Stimulated activated effector memory CD8-positive, alpha-beta T cell treated with anti-CD3 and anti-CD28 coated beads, Interleukin-12 subunit alpha, Interleukin-12 subunit beta, amount 100 ng/mL, for 72 hours (primary cell): ENCODE data around the gene SDSL.

Experiments used
- ATAC-seq: fragments of 150-1000 bp; cut with Tn5 transposase; 2 replicates; pipeline ENCODE4 v1.10.0; 2021
- DNase-seq, 2 donors: peaks; one replicate each; pipeline ENCODE4 v3.0.0; 2021 to 2022; ENCODE audit warnings: low spot score in 2 of 2
- H3K27ac Mint-ChIP-seq: one replicate; pipeline ENCODE4 v1.8.0; 2022; ENCODE audit warnings: mild to moderate bottlenecking, mixed read lengths
- H3K36me3 Mint-ChIP-seq: one replicate; pipeline ENCODE4 v1.8.0; 2022; ENCODE audit warnings: mild to moderate bottlenecking, mixed read lengths
- H3K4me1 Mint-ChIP-seq: one replicate; pipeline ENCODE4 v1.8.0; 2022; ENCODE audit warnings: mixed read lengths
- H3K4me3 Mint-ChIP-seq: one replicate; pipeline ENCODE4 v1.8.0; 2022; ENCODE audit warnings: mild to moderate bottlenecking, mixed read lengths
- H3K9me3 Mint-ChIP-seq: one replicate; pipeline ENCODE4 v1.8.0; 2022; ENCODE audit warnings: mixed read lengths

Gene SDSL

DNA sequence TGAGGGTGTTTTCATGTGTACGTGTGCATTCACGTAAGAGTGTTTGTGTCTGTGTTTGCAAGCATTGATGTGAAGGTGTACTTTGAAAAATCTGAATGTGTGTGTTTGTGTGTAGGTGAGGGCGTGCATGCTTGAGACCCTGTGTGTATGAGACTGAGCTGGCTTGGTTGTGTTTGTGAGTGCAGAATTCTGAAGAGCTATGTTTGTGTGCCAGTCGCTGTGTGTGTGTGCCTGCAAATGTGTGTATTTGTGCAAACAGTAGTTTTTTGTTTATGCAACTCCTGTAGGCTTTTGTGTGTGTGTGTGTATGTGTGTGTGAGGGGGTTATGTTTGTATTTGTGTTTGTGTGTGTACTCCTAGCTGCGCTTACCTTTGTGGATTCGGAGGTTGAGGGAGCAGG is 51.2 kb downstream of the SDSL start:
- ATAC-seq = no peak
- Mint-ChIP-seq H3K27ac (no peak overlapping the region), H3K9me3 (no peaks in the 10 kb centered on the region), H3K36me3 (no peaks in the 10 kb centered on the region), H3K4me1 (peaks cover 9% of the 10 kb centered on the region), H3K4me3 (no peak overlapping the region)
- DNase-seq = no peak

DNA sequence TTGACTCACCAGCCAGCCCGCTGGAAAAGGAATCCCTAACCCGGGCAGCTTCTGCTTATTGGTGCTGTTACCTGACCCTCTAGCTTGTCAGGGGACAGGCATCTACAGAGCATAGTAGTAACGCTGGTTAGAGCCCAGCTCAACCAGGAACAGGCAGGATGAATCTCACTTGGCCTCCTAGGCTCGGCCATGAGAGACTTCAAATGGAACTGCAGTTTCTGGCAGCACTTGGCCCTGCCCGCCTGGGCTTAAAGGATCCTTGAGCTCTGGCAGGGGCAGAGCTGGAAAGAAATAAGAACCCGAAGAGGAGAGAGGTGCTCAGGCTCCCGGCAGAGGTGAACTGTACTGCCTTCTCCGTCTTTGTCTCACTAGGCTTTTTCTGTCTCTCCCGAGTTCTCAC is 51.8 kb downstream of the SDSL start:
- ATAC-seq (no peak), DNase-seq (no peak)
- no peak overlapping the region for H3K27ac Mint-ChIP-seq
- peak overlapping the region; percentile 24 for H3K4me3 Mint-ChIP-seq
- H3K36me3 Mint-ChIP-seq = no peaks in the 10 kb centered on the region
- H3K4me1 Mint-ChIP-seq = peaks cover 9% of the 10 kb centered on the region
- no peaks in the 10 kb centered on the region for H3K9me3 Mint-ChIP-seq

DNA sequence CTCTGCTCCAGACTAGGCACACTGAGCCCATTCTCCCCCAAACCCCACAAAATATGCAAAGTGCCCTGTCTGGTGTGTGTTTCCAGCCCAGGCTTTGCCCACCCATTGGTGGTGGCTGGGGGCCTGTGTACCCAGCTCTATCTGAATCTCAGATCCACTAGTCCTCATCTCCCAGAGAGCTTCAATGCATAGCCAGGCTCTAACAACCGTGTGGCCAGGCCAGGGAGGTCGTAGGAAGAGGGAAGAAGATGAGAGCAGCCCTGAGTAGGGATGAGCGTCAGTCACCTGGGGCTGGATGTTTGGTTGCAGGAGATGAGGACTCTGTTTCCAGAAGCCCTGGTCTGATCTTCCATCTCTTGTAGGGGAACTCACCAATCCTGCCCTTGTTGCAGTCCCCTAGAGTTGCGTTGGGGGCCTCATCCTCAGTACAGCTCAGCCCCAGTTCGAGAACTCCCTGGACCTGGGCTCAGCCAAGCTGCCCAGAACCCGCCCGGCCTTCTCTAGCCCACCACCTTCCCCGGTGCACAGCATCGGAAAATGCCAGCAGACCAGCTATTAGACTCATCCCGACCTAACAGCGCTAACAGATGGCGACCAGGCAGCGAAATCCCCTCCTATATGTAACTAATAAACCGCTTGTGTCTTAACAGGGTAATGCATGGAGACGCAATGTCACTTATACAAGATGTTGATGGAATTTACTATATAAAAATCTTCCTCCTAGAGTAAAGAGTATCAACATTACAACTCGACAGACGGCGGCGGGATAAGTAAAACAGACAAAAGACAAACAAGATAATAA is 52.7 kb downstream of the SDSL start:
- no peak for DNase-seq
- Mint-ChIP-seq H3K9me3 (no peaks in the 10 kb centered on the region), H3K4me3 (peak overlapping the region; percentile 24), H3K36me3 (no peaks in the 10 kb centered on the region), H3K27ac (no peak overlapping the region), H3K4me1 (peaks cover 9% of the 10 kb centered on the region)
- no peak for ATAC-seq

DNA sequence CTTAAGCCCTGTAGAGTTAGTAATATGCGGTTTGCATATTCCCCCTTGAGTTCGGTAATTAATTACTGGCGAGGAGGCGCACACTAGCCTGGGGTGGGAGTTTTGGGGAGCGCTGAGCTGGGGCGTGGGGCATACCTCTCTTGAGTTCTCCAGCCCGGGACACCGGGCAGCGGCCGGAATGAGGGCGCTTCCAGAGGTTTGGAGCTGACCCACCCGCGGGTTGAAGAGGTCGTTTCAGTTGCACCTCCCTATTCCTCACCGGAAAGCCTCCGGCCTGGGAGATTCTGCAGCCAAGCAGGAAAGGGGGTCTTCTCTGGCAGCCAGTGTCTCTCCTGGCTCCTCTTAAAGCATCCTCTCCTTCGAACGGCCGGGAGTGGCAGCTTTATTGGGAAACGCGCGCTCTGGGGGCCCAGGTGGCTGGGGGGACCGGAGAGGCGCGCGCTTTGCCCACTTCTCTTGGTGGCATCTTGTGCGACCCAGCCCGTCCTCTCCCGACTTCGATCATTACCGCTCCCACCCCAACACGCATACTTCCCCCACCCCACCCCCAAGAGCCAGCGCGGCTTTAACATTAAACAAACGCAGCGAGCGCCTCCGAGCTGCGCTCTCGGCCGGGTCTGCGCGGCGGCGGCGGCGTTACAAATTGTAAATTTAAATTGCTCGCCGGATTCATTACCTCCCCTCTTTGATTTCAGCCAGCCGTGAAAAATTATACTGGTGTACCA is 53.4 kb downstream of the SDSL start:
- peaks cover 9% of the 10 kb centered on the region for H3K4me1 Mint-ChIP-seq
- no peaks in the 10 kb centered on the region for H3K9me3 Mint-ChIP-seq
- ATAC-seq (no peak), DNase-seq (no peak)
- no peak overlapping the region for H3K4me3 Mint-ChIP-seq
- H3K27ac Mint-ChIP-seq = no peak overlapping the region
- H3K36me3 Mint-ChIP-seq = no peaks in the 10 kb centered on the region

DNA sequence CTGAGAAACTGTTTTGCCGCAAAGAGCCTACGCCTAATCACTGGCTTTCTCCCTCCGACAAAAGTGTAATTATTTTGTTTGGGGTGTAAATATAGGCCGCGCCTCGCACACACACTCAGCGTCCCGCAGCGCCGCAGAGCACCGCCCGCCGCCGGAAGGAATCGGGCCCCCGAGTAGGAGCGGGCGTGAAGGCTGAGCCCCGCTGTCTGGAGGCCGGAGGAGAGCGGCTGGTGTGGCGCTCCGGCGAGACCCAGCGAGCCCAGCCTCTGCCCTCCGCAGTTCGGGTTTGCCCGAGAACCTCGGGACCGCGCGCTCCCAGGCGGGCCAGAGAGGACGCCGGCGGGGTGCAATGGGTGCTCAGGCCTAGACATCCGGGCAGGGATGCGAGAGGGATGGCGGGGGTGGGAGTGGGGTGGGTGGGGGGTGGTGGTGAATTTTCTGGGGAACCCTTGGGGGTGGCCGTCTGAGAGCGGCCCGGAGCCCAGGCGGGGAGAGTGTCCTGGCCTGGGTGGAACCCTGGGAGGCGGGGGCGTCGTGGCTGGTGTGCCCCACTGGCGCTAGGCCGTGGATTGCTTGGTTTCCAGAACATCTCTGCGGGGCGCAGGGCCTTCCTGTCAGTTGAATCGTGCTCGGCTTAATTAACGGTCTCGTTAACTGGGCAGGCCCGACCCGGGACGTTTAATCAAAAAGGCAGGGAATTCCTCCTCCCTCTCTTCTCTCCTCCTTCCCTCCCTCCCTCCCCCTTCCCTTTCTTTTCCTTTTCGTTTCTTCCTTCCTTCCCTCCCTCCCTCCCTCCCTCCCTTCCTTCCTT is 54.2 kb downstream of the SDSL start:
- no peaks in the 10 kb centered on the region for H3K36me3 Mint-ChIP-seq
- H3K27ac Mint-ChIP-seq = no peak overlapping the region
- H3K9me3 Mint-ChIP-seq = no peaks in the 10 kb centered on the region
- no peak overlapping the region for H3K4me3 Mint-ChIP-seq
- ATAC-seq (no peak), DNase-seq (no peak)
- peaks cover 9% of the 10 kb centered on the region for H3K4me1 Mint-ChIP-seq

DNA sequence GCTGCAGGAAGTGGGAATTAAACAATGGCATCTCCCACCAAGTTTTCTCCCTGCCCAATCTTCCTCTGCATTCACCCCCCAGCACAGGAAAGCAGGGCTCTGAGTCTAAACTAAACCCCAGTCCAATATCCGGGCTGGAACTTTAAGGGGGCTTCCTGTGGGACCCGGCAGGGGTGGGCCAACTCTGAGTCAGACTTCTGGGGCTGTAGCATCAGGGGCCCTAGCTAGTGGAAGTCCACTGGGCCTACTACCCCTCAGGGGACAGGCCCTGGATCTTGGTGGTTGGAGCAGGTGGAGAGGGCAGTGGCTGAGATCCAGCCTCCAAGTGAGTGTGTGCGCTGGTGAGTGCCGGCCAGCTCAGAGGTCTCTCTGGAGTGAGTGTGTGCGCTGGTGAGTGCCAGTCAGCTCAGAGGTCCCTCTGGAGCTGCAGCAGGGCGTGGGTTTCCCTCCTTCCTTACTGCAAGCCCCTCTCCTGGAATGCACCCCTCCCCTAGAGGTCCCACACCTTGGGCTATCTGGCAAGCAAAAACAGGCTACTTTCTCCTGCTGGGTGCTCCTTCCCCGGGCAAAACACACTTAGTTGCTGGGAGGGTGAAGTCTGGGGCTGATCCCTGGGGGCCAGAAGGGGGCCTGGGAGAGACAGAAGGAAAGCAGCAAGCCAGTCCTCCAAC is 55.1 kb downstream of the SDSL start:
- no peak overlapping the region for H3K27ac Mint-ChIP-seq
- no peaks in the 10 kb centered on the region for H3K36me3 Mint-ChIP-seq
- no peaks in the 10 kb centered on the region for H3K9me3 Mint-ChIP-seq
- DNase-seq (no peak), ATAC-seq (no peak)
- peaks cover 9% of the 10 kb centered on the region for H3K4me1 Mint-ChIP-seq
- no peak overlapping the region for H3K4me3 Mint-ChIP-seq

DNA sequence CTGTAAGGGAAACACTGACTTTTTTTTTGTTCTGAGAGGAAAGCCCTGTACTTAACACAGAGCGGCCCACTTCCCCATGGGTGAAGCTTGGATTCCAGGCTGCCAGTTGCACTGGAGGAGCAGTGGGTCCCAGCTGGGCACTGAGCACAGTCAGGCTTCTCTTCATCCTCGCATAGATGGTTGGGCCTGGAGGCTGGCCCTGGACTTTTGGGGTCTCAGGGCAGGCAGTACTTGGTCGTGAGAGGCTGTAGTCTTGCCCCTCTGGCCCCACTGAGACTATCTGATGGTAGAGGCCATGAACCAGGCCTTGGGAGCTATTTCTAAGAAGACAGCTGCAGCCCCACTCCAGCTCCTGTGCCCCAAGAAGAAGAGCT is 55.6 kb downstream of the SDSL start:
- no peaks in the 10 kb centered on the region for H3K9me3 Mint-ChIP-seq
- no peak for ATAC-seq

DNA sequence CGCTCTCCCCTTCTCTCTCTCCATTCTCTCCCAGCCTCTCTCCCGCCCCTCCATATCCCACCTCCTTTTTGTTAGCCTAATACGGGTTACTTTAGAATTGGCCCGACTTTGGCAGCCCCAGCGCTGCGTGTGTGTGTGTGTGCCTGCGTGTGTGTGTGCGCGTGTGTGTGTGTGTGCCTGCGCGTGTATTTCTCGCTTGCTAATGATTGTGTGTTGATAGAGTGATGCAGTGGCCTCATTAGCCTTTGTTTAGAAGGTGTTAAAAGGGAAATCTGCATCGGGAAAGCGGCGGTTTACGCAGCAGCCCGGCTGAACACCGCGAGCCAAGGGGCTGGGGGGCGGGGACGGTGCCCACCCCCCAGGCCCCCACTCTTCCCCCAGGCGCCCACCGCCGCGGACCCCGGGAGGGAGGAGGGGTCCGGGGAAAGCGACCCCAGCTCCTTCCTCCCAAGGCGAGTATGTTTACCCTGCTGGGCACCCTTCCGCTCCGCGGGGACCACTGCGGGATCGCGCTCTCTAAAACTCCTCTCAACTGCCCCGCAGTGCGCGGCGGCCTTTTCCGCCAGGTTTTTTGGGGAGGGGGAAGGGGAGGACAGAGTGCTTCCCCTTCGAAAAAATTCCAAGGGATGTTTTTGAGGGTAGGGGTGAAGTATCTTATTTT is 56.3 kb downstream of the SDSL start:
- Mint-ChIP-seq H3K4me1 (peaks cover 9% of the 10 kb centered on the region), H3K27ac (no peak overlapping the region), H3K9me3 (no peaks in the 10 kb centered on the region), H3K36me3 (no peaks in the 10 kb centered on the region), H3K4me3 (no peak overlapping the region)
- DNase-seq (no peak), ATAC-seq (no peak)

More for the DNA sequence above, 55.6 kb downstream of the SDSL start:
- H3K27ac Mint-ChIP-seq = no peak overlapping the region
- no peak for DNase-seq
- H3K4me3 Mint-ChIP-seq = no peak overlapping the region
- no peaks in the 10 kb centered on the region for H3K36me3 Mint-ChIP-seq
- peaks cover 9% of the 10 kb centered on the region for H3K4me1 Mint-ChIP-seq

DNA sequence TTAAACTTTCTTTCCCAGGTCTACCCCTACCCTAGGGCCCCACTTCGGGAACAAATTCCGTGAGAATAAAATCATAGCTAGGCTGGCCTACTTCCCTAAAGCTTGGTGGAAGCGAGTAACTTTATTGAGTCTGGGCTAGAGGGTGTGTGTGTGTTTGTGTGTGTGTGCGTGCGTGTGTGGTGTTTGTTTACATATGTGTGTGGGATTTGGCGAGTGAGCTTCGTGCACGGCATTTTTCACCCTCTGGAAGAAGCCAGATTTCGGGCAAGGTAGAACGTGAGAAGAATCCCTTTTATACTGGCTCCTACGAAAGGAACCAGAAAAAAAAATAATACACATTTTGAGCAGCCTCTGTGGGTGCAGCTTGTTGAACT is 57.0 kb downstream of the SDSL start:
- H3K4me1 Mint-ChIP-seq = peaks cover 7% of the 10 kb centered on the region
- no peaks in the 10 kb centered on the region for H3K9me3 Mint-ChIP-seq
- ATAC-seq (no peak), DNase-seq (no peak)
- no peaks in the 10 kb centered on the region for H3K36me3 Mint-ChIP-seq
- no peak overlapping the region for H3K4me3 Mint-ChIP-seq
- H3K27ac Mint-ChIP-seq = no peak overlapping the region

DNA sequence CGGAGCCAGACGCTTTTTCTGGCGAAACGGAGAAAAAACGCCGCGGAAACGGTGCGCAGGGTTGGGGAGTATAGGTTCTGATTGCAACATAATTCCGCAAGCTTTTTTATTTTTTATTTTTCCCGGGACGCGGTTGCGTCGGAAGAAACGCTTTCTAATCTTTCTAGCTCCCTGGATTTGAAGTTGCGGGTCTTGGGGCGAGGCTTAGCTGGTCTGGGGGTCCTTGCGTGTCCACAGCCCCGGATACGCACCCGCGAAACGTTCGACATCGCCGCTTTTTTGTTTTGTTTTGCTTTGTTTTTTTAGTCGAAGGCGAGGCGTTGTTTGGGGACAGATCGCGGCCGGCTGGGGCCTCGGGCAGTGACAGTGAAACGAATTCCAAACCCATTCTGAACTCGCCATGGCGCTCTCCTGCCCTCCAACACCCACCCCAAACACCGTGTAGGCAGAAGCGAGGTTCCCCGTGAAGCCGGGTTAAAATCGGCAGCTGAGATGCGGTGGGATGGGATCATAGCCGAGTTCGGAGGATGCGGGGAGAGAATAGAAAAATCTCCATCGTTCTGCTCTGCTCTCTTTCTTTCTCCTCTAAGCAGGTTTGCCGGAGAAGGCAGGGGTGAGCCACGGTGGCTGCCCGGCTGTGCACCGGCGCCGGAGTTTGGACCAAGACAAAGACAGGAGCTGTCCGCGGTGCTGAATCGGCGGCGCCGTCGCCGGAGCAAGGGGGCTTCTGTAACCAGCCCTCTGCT is 57.6 kb downstream of the SDSL start:
- DNase-seq = no peak
- no peak overlapping the region for H3K27ac Mint-ChIP-seq
- peaks cover 1% of the 10 kb centered on the region for H3K4me1 Mint-ChIP-seq
- ATAC-seq = no peak
- no peaks in the 10 kb centered on the region for H3K36me3 Mint-ChIP-seq
- no peak overlapping the region for H3K4me3 Mint-ChIP-seq
- H3K9me3 Mint-ChIP-seq = no peaks in the 10 kb centered on the region

DNA sequence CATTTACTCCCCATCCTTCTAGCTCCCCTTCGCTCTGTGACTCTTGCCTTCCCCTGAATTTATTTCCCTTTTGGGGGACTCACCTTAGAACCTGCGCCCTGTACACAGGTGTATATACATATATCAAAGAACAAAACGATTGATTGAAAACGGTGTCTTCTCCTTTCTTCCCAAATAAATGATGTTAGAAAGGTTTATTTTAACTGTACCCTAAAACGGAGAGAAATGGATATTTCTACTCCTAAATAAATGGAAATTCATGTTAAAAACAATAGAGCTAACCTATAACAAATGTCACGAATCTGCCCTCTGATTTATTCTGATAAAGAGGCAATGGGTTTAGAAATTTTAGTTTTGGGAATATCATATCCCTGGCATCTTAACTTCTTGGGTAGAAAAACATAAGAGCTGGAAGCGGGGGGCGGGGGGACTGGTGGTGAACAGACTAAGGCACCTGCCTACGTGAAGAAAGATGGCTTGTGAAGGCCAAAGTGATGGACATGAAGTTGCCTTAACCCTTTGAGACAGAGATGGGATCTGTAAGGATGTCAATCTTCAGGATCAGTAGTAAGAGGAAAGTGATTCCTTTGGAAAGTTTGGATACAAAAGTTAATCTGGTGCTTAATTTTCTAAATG is 58.3 kb downstream of the SDSL start:
- Mint-ChIP-seq H3K27ac (no peak overlapping the region), H3K9me3 (no peaks in the 10 kb centered on the region), H3K36me3 (no peaks in the 10 kb centered on the region), H3K4me1 (no peaks in the 10 kb centered on the region), H3K4me3 (no peak overlapping the region)
- DNase-seq (no peak), ATAC-seq (no peak)

DNA sequence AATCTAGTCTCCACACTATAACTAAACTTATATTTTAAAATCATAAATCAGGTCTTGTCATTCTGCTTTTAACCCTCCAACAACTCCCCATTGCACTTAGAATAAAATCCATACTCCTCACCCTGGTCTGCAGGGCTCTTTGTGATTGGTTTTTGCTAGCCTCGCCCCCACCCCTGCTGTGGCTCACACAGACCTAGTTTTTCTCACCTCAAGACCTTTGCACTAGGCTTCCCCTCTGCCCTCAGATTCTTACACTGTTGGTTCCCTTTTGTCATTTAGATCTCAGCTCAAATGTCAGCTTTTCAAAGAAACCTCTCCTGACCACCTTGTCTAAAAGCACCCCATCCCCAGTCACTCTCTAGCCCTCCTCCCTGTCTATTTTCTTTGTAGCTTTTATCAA is 60.2 kb downstream of the SDSL start:
- H3K27ac Mint-ChIP-seq = no peak overlapping the region
- DNase-seq (no peak), ATAC-seq (no peak)
- H3K36me3 Mint-ChIP-seq = no peaks in the 10 kb centered on the region
- H3K9me3 Mint-ChIP-seq = no peaks in the 10 kb centered on the region
- H3K4me1 Mint-ChIP-seq = no peaks in the 10 kb centered on the region
- H3K4me3 Mint-ChIP-seq = no peak overlapping the region

DNA sequence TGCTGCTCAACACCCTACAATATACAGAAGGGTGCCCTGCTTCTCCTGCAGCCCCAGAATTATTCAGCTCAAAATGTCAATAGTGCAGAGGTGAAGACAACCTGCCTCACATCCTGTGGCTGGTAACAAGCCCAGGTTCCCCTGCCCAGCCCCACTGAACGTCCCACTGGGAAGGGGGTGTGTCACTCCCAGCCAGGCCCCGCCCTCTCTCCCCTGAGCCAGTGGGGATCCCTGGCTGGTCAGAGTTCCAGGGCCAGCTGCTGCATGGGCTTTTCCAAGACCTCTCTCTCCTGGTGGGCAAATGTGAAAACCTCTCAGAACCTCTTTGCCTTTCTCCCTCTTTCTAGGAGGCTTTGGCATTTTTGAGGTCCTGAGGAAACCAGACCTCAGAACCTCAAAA is 63.1 kb downstream of the SDSL start:
- Mint-ChIP-seq H3K9me3 (no peaks in the 10 kb centered on the region), H3K4me3 (no peak overlapping the region), H3K36me3 (no peaks in the 10 kb centered on the region), H3K27ac (no peak overlapping the region), H3K4me1 (no peaks in the 10 kb centered on the region)
- DNase-seq = no peak
- ATAC-seq = no peak

DNA sequence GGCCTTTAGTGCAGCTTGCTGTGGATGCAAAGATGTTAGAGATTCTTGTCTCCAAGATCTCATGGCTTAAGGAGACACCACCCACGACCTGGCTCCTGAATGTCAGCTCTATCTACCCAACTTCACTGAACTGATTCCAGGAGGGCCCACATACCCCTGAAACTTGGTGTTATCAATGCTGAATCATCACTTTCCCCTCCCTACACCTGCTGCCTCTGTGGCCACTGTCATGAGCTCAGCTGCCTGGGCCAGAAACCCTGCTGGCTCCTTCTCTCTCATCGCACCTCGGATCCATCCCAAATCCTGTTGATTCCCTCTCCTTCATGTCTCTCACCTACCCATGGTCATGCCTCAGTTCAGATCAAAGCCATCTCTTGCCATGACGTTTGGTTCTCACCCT is 64.5 kb downstream of the SDSL start:
- no peak overlapping the region for H3K4me3 Mint-ChIP-seq
- ATAC-seq = no peak
- DNase-seq = no peak
- H3K9me3 Mint-ChIP-seq = no peaks in the 10 kb centered on the region
- H3K4me1 Mint-ChIP-seq = no peaks in the 10 kb centered on the region
- no peaks in the 10 kb centered on the region for H3K36me3 Mint-ChIP-seq
- H3K27ac Mint-ChIP-seq = no peak overlapping the region
